ENCODE measurements around the gene RASGEF1C. TPM values are rescaled to one million over a fixed set of nuclear protein-coding genes. Genes with fewer than 3 reads are reported as not detected.

Gene RASGEF1C
- total RNA-seq, 2 experiments from 2014 or later = not detected

- Histone ChIP-seq H3K79me2 (ENCODE audit: insufficient read depth, low read depth, low read length) (no peaks in the 10 kb centered on the region), H3K4me3 (ENCODE audit: low read depth, low read length, poor library complexity, severe bottlenecking) (no peak overlapping the region), H3K9me3 (ENCODE audit: low read length) (no peaks in the 10 kb centered on the region), H4K20me1 (ENCODE audit: insufficient read depth, low read length) (no peaks in the 10 kb centered on the region), H3K27ac (ENCODE audit: low read depth, low read length, poor library complexity, severe bottlenecking) (no peak overlapping the region), H3K4me1 (ENCODE audit: insufficient read depth, low read length, poor library complexity, severe bottlenecking) (peaks cover 4% of the 10 kb centered on the region), H3K9me2 (ENCODE audit: insufficient read depth, low read length) (no peaks in the 10 kb centered on the region), H3K4me2 (ENCODE audit: low read length) (no peak overlapping the region), H3K36me3 (ENCODE audit: insufficient read depth, low read length) (no peaks in the 10 kb centered on the region), H2AFZ (ENCODE audit: low read length) (no peak overlapping the region)
- BruUV-seq (replicated peaks) = no TSS peak
- POLR2A ChIA-PET = no interaction called here
- no peak for DNase-seq (ENCODE audit: low spot score)
- intact Hi-C loops (cut with micrococcal nuclease; ENCODE audit: unreplicated experiment) = no loop called here
- TF ChIP-seq EZH2phosphoT487 (IDR thresholded peaks at IDR 0.05; ENCODE audit: borderline replicate concordance, low read depth, low read length) (no peak), CTCF (conservative IDR thresholded peaks at IDR 0.05; ENCODE audit: low read length) (no peak)
- CTCF ChIA-PET (ENCODE audit: unreplicated experiment) = no interaction called here
Measured at GRCh38 chr5:180082633-180083420, 126.2 kb downstream of the RASGEF1C start.

DNA sequence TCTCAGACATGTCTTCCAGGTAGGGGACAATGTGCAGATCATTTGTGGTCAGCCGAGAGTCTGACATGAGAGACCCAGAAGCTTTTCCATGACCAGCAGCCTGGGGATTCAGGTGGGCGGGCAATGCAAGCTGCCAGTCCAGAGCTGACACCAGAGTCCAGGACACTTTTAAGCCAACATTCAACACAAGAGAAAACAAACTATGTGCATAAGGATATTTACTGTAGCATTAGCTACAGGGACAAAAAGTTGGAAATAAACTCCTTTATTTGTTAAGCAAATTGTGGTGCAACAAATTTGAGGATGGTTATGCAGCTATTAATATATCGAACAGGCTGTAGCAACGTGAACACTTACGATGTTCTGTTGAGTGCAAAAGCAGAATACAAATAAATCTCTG lies 127.5 kb downstream of the RASGEF1C start:
- no peaks in the 10 kb centered on the region for H3K79me2 ChIP-seq (ENCODE audit: insufficient read depth, low read depth, low read length)
- H2AFZ ChIP-seq (ENCODE audit: low read length) = no peak overlapping the region
- H3K4me3 ChIP-seq (ENCODE audit: low read depth, low read length, poor library complexity, severe bottlenecking) = no peak overlapping the region
- peaks cover 4% of the 10 kb centered on the region for H3K4me1 ChIP-seq (ENCODE audit: insufficient read depth, low read length, poor library complexity, severe bottlenecking)
- H3K36me3 ChIP-seq (ENCODE audit: insufficient read depth, low read length) = no peaks in the 10 kb centered on the region
- POLR2A ChIA-PET = no interaction called here
- H4K20me1 ChIP-seq (ENCODE audit: insufficient read depth, low read length) = no peaks in the 10 kb centered on the region
- no peak overlapping the region for H3K27ac ChIP-seq (ENCODE audit: low read depth, low read length, poor library complexity, severe bottlenecking)
- CTCF ChIA-PET (ENCODE audit: unreplicated experiment) = no interaction called here
- intact Hi-C loops (cut with micrococcal nuclease; ENCODE audit: unreplicated experiment) = no loop called here
- BruUV-seq (replicated peaks) = no TSS peak
- TF ChIP-seq CTCF (conservative IDR thresholded peaks at IDR 0.05; ENCODE audit: low read length) (no peak), EZH2phosphoT487 (IDR thresholded peaks at IDR 0.05; ENCODE audit: borderline replicate concordance, low read depth, low read length) (no peak)
- H3K9me3 ChIP-seq (ENCODE audit: low read length) = no peaks in the 10 kb centered on the region
- DNase-seq (ENCODE audit: low spot score) = no peak
- no peaks in the 10 kb centered on the region for H3K9me2 ChIP-seq (ENCODE audit: insufficient read depth, low read length)
- H3K4me2 ChIP-seq (ENCODE audit: low read length) = no peak overlapping the region

GRCh38 chr5:180080486-180081280 lies 128.3 kb downstream of the RASGEF1C start:
- Histone ChIP-seq H3K79me2 (ENCODE audit: insufficient read depth, low read depth, low read length) (no peaks in the 10 kb centered on the region), H2AFZ (ENCODE audit: low read length) (no peak overlapping the region), H3K4me1 (ENCODE audit: insufficient read depth, low read length, poor library complexity, severe bottlenecking) (peaks cover under 1% of the 10 kb centered on the region), H3K4me2 (ENCODE audit: low read length) (no peak overlapping the region), H3K36me3 (ENCODE audit: insufficient read depth, low read length) (no peaks in the 10 kb centered on the region), H3K4me3 (ENCODE audit: low read depth, low read length, poor library complexity, severe bottlenecking) (no peak overlapping the region), H4K20me1 (ENCODE audit: insufficient read depth, low read length) (no peaks in the 10 kb centered on the region), H3K9me2 (ENCODE audit: insufficient read depth, low read length) (no peaks in the 10 kb centered on the region), H3K9me3 (ENCODE audit: low read length) (no peaks in the 10 kb centered on the region), H3K27ac (ENCODE audit: low read depth, low read length, poor library complexity, severe bottlenecking) (no peak overlapping the region)
- ChIA-PET CTCF (ENCODE audit: unreplicated experiment) (no interaction called here), POLR2A (no interaction called here)
- no peak for DNase-seq (ENCODE audit: low spot score)
- intact Hi-C loops (cut with micrococcal nuclease; ENCODE audit: unreplicated experiment) = no loop called here
- no TSS peak for BruUV-seq (replicated peaks)
- no peak for TF ChIP-seq EZH2phosphoT487 (IDR thresholded peaks at IDR 0.05; ENCODE audit: borderline replicate concordance, low read depth, low read length)
- no peak for TF ChIP-seq CTCF (conservative IDR thresholded peaks at IDR 0.05; ENCODE audit: low read length)
